GM12892 (cell line): Measurements from ENCODE around the gene CDH6.

ENCODE experiments used
- POLR2A ChIP-seq: IDR thresholded peaks from 2 replicates; pipeline ENCODE4 v1.6.1; 2011; ENCODE audit warnings: low read depth, low read length, control low read depth
- POLR2AphosphoS5 ChIP-seq: IDR thresholded peaks from 2 replicates; pipeline ENCODE4 v1.6.1; 2011; ENCODE audit warnings: low read depth, low read length, control low read depth

DNA sequence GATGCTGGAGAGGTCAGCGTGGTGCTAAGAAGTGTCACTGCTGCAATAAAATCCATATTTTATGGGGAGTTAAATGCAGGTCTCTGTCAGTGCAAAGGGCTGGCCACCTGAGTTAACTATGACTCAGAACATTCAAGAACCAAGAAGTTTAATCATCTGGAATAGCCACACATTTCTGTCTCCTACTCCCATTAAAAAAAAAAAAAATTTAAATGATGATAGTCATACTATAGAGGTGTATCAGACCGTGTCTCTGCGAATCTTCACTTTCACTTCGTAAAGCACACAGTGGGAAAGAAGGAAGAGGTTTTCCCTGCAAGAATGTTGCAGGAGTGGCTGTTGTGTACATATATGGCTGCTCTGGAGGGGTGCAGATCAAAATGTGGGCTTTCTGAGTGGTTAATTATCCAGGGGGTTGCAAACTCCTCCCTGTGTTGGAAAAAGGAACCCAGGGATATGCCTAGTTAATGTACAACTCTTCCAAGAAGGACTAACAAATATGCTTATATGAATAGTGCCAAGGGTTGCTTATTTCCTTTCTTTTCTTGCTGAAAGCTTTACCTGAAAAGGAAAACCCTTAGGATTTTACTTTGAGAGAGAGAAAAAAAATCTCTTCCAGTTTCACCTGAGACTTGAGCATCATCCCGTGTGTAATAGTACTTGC, 1.5 kb downstream of the CDH6 start:
- TF ChIP-seq POLR2A (no peak), POLR2AphosphoS5 (no peak)
